IPS-20b (cell line): ENCODE results near the gene RAD9A.

Source experiments
- H3K27ac ChIP-seq: one replicate; pipeline ENCODE4 v1.5.1; 2013; ENCODE audit warnings: low read length
- H3K27me3 ChIP-seq: 2 replicates; pipeline ENCODE4 v1.6.1; 2013; ENCODE audit warnings: mild to moderate bottlenecking, low read length, inconsistent platforms; ENCODE audit not compliant: insufficient read depth
- H3K36me3 ChIP-seq: 2 replicates; pipeline ENCODE4 v1.6.1; 2013; ENCODE audit warnings: low read depth, mild to moderate bottlenecking, inconsistent platforms, low read length, moderate library complexity; ENCODE audit not compliant: insufficient read depth
- H3K4me1 ChIP-seq: 2 replicates; pipeline ENCODE4 v1.6.1; 2013; ENCODE audit warnings: mild to moderate bottlenecking, control low read depth, inconsistent platforms, low read length, moderate library complexity; ENCODE audit not compliant: insufficient read depth
- H3K4me3 ChIP-seq: 2 replicates; pipeline ENCODE4 v1.5.1; 2013; ENCODE audit warnings: mild to moderate bottlenecking, low read length, inconsistent platforms
- H3K9ac ChIP-seq: 2 replicates; pipeline ENCODE4 v1.6.1; 2013; ENCODE audit warnings: low read depth, mild to moderate bottlenecking, inconsistent platforms, low read length, moderate library complexity
- H3K9me3 ChIP-seq: 2 replicates; pipeline ENCODE4 v1.6.1; 2013; ENCODE audit warnings: mild to moderate bottlenecking, low read depth, low read length, inconsistent platforms; ENCODE audit not compliant: insufficient read depth

RAD9A gene

GRCh38 chr11:67445515-67445914 is 53.7 kb downstream of the RAD9A start:
- Histone ChIP-seq H3K4me3 (no peak overlapping the region), H3K4me1 (no peaks in the 10 kb centered on the region), H3K27me3 (no peaks in the 10 kb centered on the region), H3K9me3 (no peaks in the 10 kb centered on the region), H3K9ac (no peak overlapping the region), H3K36me3 (peaks cover 5% of the 10 kb centered on the region), H3K27ac (no peak overlapping the region)
